SK-N-SH (cell line): ENCODE data around the gene TNN.

Experiments used
- EP300 ChIP-seq, 2 experiments: IDR thresholded peaks; 2 replicates each; pipeline versions ENCODE4 v1.4.0 to v1.6.1; 2012; ENCODE audit warnings: borderline replicate concordance in 1 of 2, low read depth in 1 of 2, low read length in 1 of 2
- MAX ChIP-seq: IDR thresholded peaks from 2 replicates; pipeline ENCODE4 v1.4.0; 2012; ENCODE audit warnings: low read depth
- SIN3A ChIP-seq: IDR thresholded peaks from 2 replicates; pipeline ENCODE4 v1.6.1; 2012; ENCODE audit warnings: low read depth, mild to moderate bottlenecking, low read length, moderate library complexity, borderline replicate concordance
- TCF12 ChIP-seq: IDR thresholded peaks from 2 replicates; pipeline ENCODE4 v1.4.0; 2012
- TF ChIP-seq, protein P1 (sequence below): fragments of 200-600 bp; sonication (generic); IDR thresholded peaks from 2 replicates; pipeline ENCODE4 v1.6.1; 2017; ENCODE audit warnings: antibody characterized with exemption, mild to moderate bottlenecking, moderate library complexity

DNA sequence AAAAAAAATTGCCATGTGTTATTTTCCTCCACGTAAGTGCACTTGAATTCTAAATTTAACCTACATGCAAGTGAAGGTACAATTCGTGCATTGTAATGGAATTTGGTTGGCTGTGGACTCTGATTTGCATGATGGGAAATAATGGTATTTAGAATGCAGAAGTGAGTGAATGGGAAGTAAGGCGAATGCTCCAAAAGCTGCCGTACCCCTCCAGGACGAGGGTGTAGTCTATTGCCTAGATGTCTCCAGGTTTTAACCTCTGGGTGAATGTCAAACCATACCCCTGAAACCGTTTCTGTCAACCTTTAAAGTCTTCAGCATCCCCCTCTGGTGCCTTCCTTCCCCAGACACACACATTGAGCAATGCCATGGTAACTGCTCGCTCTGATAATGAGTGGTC is 80.4 kb downstream of the TNN start:
- TF ChIP-seq, protein P1, sequence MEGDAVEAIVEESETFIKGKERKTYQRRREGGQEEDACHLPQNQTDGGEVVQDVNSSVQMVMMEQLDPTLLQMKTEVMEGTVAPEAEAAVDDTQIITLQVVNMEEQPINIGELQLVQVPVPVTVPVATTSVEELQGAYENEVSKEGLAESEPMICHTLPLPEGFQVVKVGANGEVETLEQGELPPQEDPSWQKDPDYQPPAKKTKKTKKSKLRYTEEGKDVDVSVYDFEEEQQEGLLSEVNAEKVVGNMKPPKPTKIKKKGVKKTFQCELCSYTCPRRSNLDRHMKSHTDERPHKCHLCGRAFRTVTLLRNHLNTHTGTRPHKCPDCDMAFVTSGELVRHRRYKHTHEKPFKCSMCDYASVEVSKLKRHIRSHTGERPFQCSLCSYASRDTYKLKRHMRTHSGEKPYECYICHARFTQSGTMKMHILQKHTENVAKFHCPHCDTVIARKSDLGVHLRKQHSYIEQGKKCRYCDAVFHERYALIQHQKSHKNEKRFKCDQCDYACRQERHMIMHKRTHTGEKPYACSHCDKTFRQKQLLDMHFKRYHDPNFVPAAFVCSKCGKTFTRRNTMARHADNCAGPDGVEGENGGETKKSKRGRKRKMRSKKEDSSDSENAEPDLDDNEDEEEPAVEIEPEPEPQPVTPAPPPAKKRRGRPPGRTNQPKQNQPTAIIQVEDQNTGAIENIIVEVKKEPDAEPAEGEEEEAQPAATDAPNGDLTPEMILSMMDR = no peak
- TF ChIP-seq SIN3A (no peak), MAX (no peak), TCF12 (no peak), EP300 (IDR thresholded peaks at IDR 0.05; ENCODE audit: borderline replicate concordance in 1 of 2, low read depth in 1 of 2, low read length in 1 of 2) (no peak)
